ENCODE data around the gene PARP6.

The PARP6 gene

GRCh38 chr15:72205896-72206676, 66.3 kb downstream of the PARP6 start:
- H3K4me3 ChIP-seq (ENCODE audit: low read depth in 1 of 2, low read length in 2 of 2), result no peak overlapping the region
- H3K36me3 ChIP-seq (ENCODE audit: control insufficient read depth in 1 of 2, insufficient read depth in 2 of 2, low read length in 2 of 2), result peaks cover 85 to 95% of the 10 kb centered on the region in 2 donors
- H3K27me3 ChIP-seq (ENCODE audit: low read depth, low read length), result no peaks in the 10 kb centered on the region
- H3K27ac ChIP-seq (ENCODE audit: low read length), result no peak overlapping the region
- H3K4me1 ChIP-seq (ENCODE audit: control insufficient read depth in 1 of 2, insufficient read depth in 2 of 2, low read length in 2 of 2), result peaks cover 6 to 16% of the 10 kb centered on the region in 2 donors
- H3K9me3 ChIP-seq (ENCODE audit: control insufficient read depth in 1 of 2, low read length in 2 of 2), result no peaks in the 10 kb centered on the region

GRCh38 chr15:72205273-72205672, 67.1 kb downstream of the PARP6 start:
- H3K27ac ChIP-seq (ENCODE audit: low read length), result no peak overlapping the region
- peaks cover 84 to 95% of the 10 kb centered on the region in 2 donors for H3K36me3 ChIP-seq (ENCODE audit: control insufficient read depth in 1 of 2, insufficient read depth in 2 of 2, low read length in 2 of 2)
- no peak overlapping the region for H3K4me3 ChIP-seq (ENCODE audit: low read depth in 1 of 2, low read length in 2 of 2)
- peaks cover 6 to 16% of the 10 kb centered on the region in 2 donors for H3K4me1 ChIP-seq (ENCODE audit: control insufficient read depth in 1 of 2, insufficient read depth in 2 of 2, low read length in 2 of 2)
- H3K27me3 ChIP-seq (ENCODE audit: low read depth, low read length), result no peaks in the 10 kb centered on the region
- H3K9me3 ChIP-seq (ENCODE audit: control insufficient read depth in 1 of 2, low read length in 2 of 2), result no peaks in the 10 kb centered on the region

- H3K4me1 ChIP-seq (ENCODE audit: control insufficient read depth in 1 of 2, insufficient read depth in 2 of 2, low read length in 2 of 2), result peaks cover 6 to 16% of the 10 kb centered on the region in 2 donors
- no peaks in the 10 kb centered on the region for H3K27me3 ChIP-seq (ENCODE audit: low read depth, low read length)
- no peak overlapping the region for H3K4me3 ChIP-seq (ENCODE audit: low read depth in 1 of 2, low read length in 2 of 2)
- H3K36me3 ChIP-seq (ENCODE audit: control insufficient read depth in 1 of 2, insufficient read depth in 2 of 2, low read length in 2 of 2), result peaks cover 83 to 96% of the 10 kb centered on the region in 2 donors
- peak overlapping the region; percentile 65 for H3K27ac ChIP-seq (ENCODE audit: low read length)
- H3K9me3 ChIP-seq (ENCODE audit: control insufficient read depth in 1 of 2, low read length in 2 of 2), result no peaks in the 10 kb centered on the region
Observed at GRCh38 chr15:72203507-72203837, 68.9 kb downstream of the PARP6 start.

- Histone ChIP-seq H3K4me3 (ENCODE audit: low read depth in 1 of 2, low read length in 2 of 2) (no peak overlapping the region), H3K4me1 (ENCODE audit: control insufficient read depth in 1 of 2, insufficient read depth in 2 of 2, low read length in 2 of 2) (peaks cover 6 to 16% of the 10 kb centered on the region in 2 donors), H3K27me3 (ENCODE audit: low read depth, low read length) (no peaks in the 10 kb centered on the region), H3K9me3 (ENCODE audit: control insufficient read depth in 1 of 2, low read length in 2 of 2) (no peaks in the 10 kb centered on the region), H3K36me3 (ENCODE audit: control insufficient read depth in 1 of 2, insufficient read depth in 2 of 2, low read length in 2 of 2) (peaks cover 80 to 91% of the 10 kb centered on the region in 2 donors), H3K27ac (ENCODE audit: low read length) (peak overlapping the region; percentile 65)
Observed at GRCh38 chr15:72202801-72203506, 69.4 kb downstream of the PARP6 start.

GRCh38 chr15:72202302-72202701, 70.1 kb downstream of the PARP6 start:
- Histone ChIP-seq H3K4me3 (ENCODE audit: low read depth in 1 of 2, low read length in 2 of 2) (no peak overlapping the region), H3K36me3 (ENCODE audit: control insufficient read depth in 1 of 2, insufficient read depth in 2 of 2, low read length in 2 of 2) (peaks cover 73 to 85% of the 10 kb centered on the region in 2 donors), H3K4me1 (ENCODE audit: control insufficient read depth in 1 of 2, insufficient read depth in 2 of 2, low read length in 2 of 2) (peaks cover 6 to 18% of the 10 kb centered on the region in 2 donors), H3K27me3 (ENCODE audit: low read depth, low read length) (no peaks in the 10 kb centered on the region), H3K27ac (ENCODE audit: low read length) (no peak overlapping the region), H3K9me3 (ENCODE audit: control insufficient read depth in 1 of 2, low read length in 2 of 2) (no peaks in the 10 kb centered on the region)

- Histone ChIP-seq H3K27ac (ENCODE audit: low read length) (no peak overlapping the region), H3K27me3 (ENCODE audit: low read depth, low read length) (no peaks in the 10 kb centered on the region), H3K36me3 (ENCODE audit: control insufficient read depth in 1 of 2, insufficient read depth in 2 of 2, low read length in 2 of 2) (peaks cover 65 to 76% of the 10 kb centered on the region in 2 donors), H3K4me1 (ENCODE audit: control insufficient read depth in 1 of 2, insufficient read depth in 2 of 2, low read length in 2 of 2) (peaks cover 6 to 23% of the 10 kb centered on the region in 2 donors), H3K9me3 (ENCODE audit: control insufficient read depth in 1 of 2, low read length in 2 of 2) (no peaks in the 10 kb centered on the region), H3K4me3 (ENCODE audit: low read depth in 1 of 2, low read length in 2 of 2) (no peak overlapping the region)
Observed at GRCh38 chr15:72201391-72201921, 70.9 kb downstream of the PARP6 start.

- H3K9me3 ChIP-seq (ENCODE audit: control insufficient read depth in 1 of 2, low read length in 2 of 2), result no peaks in the 10 kb centered on the region
- H3K27me3 ChIP-seq (ENCODE audit: low read depth, low read length), result no peaks in the 10 kb centered on the region
- peaks cover 6 to 23% of the 10 kb centered on the region in 2 donors for H3K4me1 ChIP-seq (ENCODE audit: control insufficient read depth in 1 of 2, insufficient read depth in 2 of 2, low read length in 2 of 2)
- peaks cover 57 to 68% of the 10 kb centered on the region in 2 donors for H3K36me3 ChIP-seq (ENCODE audit: control insufficient read depth in 1 of 2, insufficient read depth in 2 of 2, low read length in 2 of 2)
- no peak overlapping the region for H3K4me3 ChIP-seq (ENCODE audit: low read depth in 1 of 2, low read length in 2 of 2)
- H3K27ac ChIP-seq (ENCODE audit: low read length), result no peak overlapping the region
Observed at GRCh38 chr15:72200395-72201237, 71.7 kb downstream of the PARP6 start.

- peaks cover 55 to 60% of the 10 kb centered on the region in 2 donors for H3K36me3 ChIP-seq (ENCODE audit: control insufficient read depth in 1 of 2, insufficient read depth in 2 of 2, low read length in 2 of 2)
Observed at GRCh38 chr15:72199721-72200212, 72.6 kb downstream of the PARP6 start.

GRCh38 chr15:72199205-72199515, 73.2 kb downstream of the PARP6 start:
- no peak overlapping the region for H3K27ac ChIP-seq (ENCODE audit: low read length)
- H3K36me3 ChIP-seq (ENCODE audit: control insufficient read depth in 1 of 2, insufficient read depth in 2 of 2, low read length in 2 of 2), result peaks cover 49 to 53% of the 10 kb centered on the region in 2 donors
- peaks cover 6 to 21% of the 10 kb centered on the region in 2 donors for H3K4me1 ChIP-seq (ENCODE audit: control insufficient read depth in 1 of 2, insufficient read depth in 2 of 2, low read length in 2 of 2)
- no peaks in the 10 kb centered on the region for H3K27me3 ChIP-seq (ENCODE audit: low read depth, low read length)
- no peaks in the 10 kb centered on the region for H3K9me3 ChIP-seq (ENCODE audit: control insufficient read depth in 1 of 2, low read length in 2 of 2)
- H3K4me3 ChIP-seq (ENCODE audit: low read depth in 1 of 2, low read length in 2 of 2), result no peak overlapping the region

More at GRCh38 chr15:72199721-72200212, 72.6 kb downstream of the PARP6 start:
- Histone ChIP-seq H3K9me3 (ENCODE audit: control insufficient read depth in 1 of 2, low read length in 2 of 2) (no peaks in the 10 kb centered on the region), H3K4me1 (ENCODE audit: control insufficient read depth in 1 of 2, insufficient read depth in 2 of 2, low read length in 2 of 2) (peaks cover 6 to 23% of the 10 kb centered on the region in 2 donors), H3K27ac (ENCODE audit: low read length) (no peak overlapping the region), H3K27me3 (ENCODE audit: low read depth, low read length) (no peaks in the 10 kb centered on the region), H3K4me3 (ENCODE audit: low read depth in 1 of 2, low read length in 2 of 2) (no peak overlapping the region)

GRCh38 chr15:72198356-72199204, 73.8 kb downstream of the PARP6 start:
- H3K27ac ChIP-seq (ENCODE audit: low read length), result no peak overlapping the region
- no peaks in the 10 kb centered on the region for H3K9me3 ChIP-seq (ENCODE audit: control insufficient read depth in 1 of 2, low read length in 2 of 2)
- no peaks in the 10 kb centered on the region for H3K27me3 ChIP-seq (ENCODE audit: low read depth, low read length)
- peaks cover 44 to 49% of the 10 kb centered on the region in 2 donors for H3K36me3 ChIP-seq (ENCODE audit: control insufficient read depth in 1 of 2, insufficient read depth in 2 of 2, low read length in 2 of 2)
- no peak overlapping the region for H3K4me3 ChIP-seq (ENCODE audit: low read depth in 1 of 2, low read length in 2 of 2)
- peaks cover under 1 to 15% of the 10 kb centered on the region in 2 donors for H3K4me1 ChIP-seq (ENCODE audit: control insufficient read depth in 1 of 2, insufficient read depth in 2 of 2, low read length in 2 of 2)
